ENCODE data around the gene FAM234B. TPM values are rescaled to one million over a fixed set of nuclear protein-coding genes. Genes with fewer than 3 reads are reported as not detected.

FAM234B gene, protein sequence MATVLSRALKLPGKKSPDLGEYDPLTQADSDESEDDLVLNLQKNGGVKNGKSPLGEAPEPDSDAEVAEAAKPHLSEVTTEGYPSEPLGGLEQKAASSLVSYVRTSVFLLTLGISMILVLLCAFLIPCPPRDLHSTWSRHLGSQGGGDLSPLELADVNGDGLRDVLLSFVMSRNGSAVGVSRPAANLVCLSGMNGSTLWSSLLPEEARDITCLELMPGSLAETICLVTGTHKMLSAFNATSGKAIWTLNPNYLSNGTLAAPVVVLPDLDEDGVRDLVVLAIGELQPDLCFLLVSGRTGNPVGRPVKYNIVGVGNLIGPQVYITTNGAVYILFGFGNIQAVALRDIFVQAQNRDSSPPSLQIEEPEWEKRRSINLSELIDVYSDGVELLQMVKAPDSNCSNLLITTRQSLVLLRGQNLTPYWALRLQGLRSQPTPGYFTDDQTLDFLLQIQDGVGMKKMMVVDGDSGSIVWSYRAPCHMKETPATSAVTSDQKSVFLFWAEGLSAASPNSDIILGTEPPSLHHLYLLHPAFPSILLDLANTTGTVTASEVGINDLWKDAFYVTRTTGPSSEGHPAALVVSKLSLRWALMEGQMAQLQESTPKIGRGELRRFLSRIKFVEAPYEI
- total RNA-seq (2022) (2.7 and 3.6 TPM in 2 replicates), Bru-seq, nascent RNA (percentile 37 among the genes with signal in this experiment), BruChase-seq, experiment 1, labeled RNA remaining after a 6-hour chase (percentile 41 among the genes with signal in this experiment), BruChase-seq, experiment 2, labeled RNA remaining after a 2-hour chase (percentile 34 among the genes with signal in this experiment)
- long read RNA-seq, partial matches to known transcripts: 0 of 2 reads
- long read RNA-seq, other reads (novel, unspliced or antisense): 2 of 2 reads

DNA sequence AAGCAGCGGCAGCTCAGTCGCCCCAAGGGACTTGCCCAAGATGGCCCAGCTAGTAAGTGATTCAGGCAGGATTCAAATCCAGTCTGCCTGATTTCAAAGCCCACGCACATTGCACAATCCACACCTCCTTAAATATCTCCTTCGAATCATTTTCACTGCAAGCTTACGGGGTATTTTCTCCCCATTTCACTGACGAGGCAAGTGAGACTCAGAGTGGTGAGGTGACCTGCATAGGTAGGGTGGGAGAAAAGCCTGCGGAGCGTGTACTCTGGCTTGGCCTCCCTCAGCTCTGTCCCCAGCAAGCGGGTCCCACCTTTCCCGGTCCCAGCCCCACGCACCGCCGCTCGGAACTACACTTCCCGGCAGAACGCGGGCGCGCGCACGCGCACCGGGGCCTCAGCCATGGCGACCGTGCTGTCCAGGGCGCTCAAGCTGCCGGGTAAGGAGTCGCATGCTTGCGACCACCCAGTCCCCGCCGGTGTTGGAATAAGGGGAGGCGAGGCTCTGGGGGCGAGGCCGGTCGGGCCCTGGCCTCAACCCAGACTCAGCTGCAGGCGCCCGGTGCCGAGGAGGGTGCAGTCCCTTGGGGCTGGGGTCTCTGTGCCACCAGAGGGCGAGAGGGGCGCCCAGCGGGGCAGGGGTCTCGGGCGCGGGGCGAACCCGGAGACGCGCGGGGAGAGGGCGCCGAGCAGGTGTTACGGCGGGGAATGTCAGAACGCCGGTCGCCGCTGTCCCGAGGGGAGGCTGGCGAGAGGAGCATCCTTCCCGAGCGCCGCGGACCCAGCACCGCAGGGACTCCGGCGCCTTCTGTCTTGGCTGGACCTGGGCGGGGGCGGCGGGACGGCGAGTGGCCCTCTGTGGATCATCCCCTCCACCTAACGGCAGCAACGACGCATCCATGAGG lies at the start of gene FAM234B:
FAM234B (plus strand) TSS at position 380 of the 904 bp plus-strand sequence; CDS start at position 403, 23 bp downstream.
- H3K36me3 Mint-ChIP-seq (ENCODE audit: insufficient read depth, unreplicated experiment): peaks cover 11% of the 10 kb centered on the region
- peak within 1 kb of the TSS; percentile 80 for H3K4me3 Mint-ChIP-seq (ENCODE audit: low read depth, unreplicated experiment)
- CTCF ChIA-PET: interaction anchor here (0.6 to 1.5 kb wide), 2 partner anchors 39 to 767 kb away, joined by 5 to 7 read pairs; no protein-coding TSS in a partner anchor
- H3K4me1 Mint-ChIP-seq (ENCODE audit: low read depth, unreplicated experiment): no peaks in the 10 kb centered on the region
- intact Hi-C loops (cut with micrococcal nuclease; ENCODE audit: unreplicated experiment): no loop called here
- TF ChIP-seq, protein P1, sequence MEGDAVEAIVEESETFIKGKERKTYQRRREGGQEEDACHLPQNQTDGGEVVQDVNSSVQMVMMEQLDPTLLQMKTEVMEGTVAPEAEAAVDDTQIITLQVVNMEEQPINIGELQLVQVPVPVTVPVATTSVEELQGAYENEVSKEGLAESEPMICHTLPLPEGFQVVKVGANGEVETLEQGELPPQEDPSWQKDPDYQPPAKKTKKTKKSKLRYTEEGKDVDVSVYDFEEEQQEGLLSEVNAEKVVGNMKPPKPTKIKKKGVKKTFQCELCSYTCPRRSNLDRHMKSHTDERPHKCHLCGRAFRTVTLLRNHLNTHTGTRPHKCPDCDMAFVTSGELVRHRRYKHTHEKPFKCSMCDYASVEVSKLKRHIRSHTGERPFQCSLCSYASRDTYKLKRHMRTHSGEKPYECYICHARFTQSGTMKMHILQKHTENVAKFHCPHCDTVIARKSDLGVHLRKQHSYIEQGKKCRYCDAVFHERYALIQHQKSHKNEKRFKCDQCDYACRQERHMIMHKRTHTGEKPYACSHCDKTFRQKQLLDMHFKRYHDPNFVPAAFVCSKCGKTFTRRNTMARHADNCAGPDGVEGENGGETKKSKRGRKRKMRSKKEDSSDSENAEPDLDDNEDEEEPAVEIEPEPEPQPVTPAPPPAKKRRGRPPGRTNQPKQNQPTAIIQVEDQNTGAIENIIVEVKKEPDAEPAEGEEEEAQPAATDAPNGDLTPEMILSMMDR (IDR thresholded peaks at IDR 0.05; ENCODE audit: unreplicated experiment): no peak
- no peak within 1 kb of the TSS for H3K27ac Mint-ChIP-seq (ENCODE audit: unreplicated experiment)
- H3K9me3 Mint-ChIP-seq (ENCODE audit: low read depth, unreplicated experiment): no peaks in the 10 kb centered on the region
- peak; percentile 81 for DNase-seq
- peaks cover 48% of the 10 kb centered on the region for H3K27me3 Mint-ChIP-seq (ENCODE audit: unreplicated experiment)
- BruUV-seq (replicated peaks): no TSS peak

DNA sequence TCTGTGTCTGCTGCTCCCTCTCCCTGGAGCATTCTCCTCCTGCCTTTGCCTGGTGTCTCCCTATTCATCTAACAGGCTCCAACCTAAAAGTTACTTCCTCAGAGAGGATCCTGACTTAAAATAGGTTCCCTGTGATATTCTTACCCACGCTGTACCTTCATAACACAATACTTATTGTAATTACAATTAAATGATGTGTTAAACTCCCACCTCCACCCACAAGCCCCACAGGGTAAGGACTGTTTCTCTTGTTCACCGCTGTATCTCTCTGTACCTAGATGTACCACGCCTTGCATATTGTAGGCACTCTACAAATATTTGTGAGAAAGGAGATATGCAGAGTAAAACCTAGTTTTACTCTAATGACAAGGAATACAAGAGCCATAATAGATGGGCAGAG lies 49.1 kb upstream of the FAM234B start:
- intact Hi-C loops (cut with micrococcal nuclease; ENCODE audit: unreplicated experiment): no loop called here
- Mint-ChIP-seq H3K27ac (ENCODE audit: unreplicated experiment) (no peak overlapping the region), H3K36me3 (ENCODE audit: insufficient read depth, unreplicated experiment) (peaks cover 9% of the 10 kb centered on the region), H3K27me3 (ENCODE audit: unreplicated experiment) (no peaks in the 10 kb centered on the region), H3K4me1 (ENCODE audit: low read depth, unreplicated experiment) (peaks cover 26% of the 10 kb centered on the region), H3K4me3 (ENCODE audit: low read depth, unreplicated experiment) (no peak overlapping the region), H3K9me3 (ENCODE audit: low read depth, unreplicated experiment) (no peaks in the 10 kb centered on the region)
- TF ChIP-seq, protein P1 (IDR thresholded peaks at IDR 0.05; ENCODE audit: unreplicated experiment): no peak
- no peak for DNase-seq
- CTCF ChIA-PET: no interaction called here
- no TSS peak for BruUV-seq (replicated peaks)

DNA sequence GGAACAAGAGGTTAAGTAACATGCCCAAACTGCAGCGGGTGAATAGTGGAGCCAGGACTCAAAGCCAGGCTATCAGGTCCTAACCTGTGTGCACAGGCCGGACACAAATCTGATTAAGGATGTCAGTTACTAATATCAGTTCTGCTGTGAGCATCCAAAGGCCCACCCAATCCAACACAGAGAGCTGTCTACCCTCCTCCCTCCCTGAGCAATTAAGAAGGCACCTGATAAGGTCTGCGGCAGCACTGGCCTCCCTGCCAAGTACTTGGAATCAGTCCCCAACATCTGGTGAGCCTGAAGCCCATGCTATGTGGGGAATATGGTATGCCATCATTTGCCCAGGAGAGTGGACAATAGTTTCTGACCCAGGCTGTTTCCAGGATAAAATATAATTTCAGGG lies 48.0 kb upstream of the FAM234B start:
- DNase-seq: no peak
- Mint-ChIP-seq H3K36me3 (ENCODE audit: insufficient read depth, unreplicated experiment) (peaks cover 18% of the 10 kb centered on the region), H3K27me3 (ENCODE audit: unreplicated experiment) (peaks cover 7% of the 10 kb centered on the region), H3K4me1 (ENCODE audit: low read depth, unreplicated experiment) (peaks cover 26% of the 10 kb centered on the region), H3K27ac (ENCODE audit: unreplicated experiment) (no peak overlapping the region), H3K9me3 (ENCODE audit: low read depth, unreplicated experiment) (no peaks in the 10 kb centered on the region), H3K4me3 (ENCODE audit: low read depth, unreplicated experiment) (no peak overlapping the region)
- BruUV-seq (replicated peaks): no TSS peak
- intact Hi-C loops (cut with micrococcal nuclease; ENCODE audit: unreplicated experiment): no loop called here
- TF ChIP-seq, protein P1 (IDR thresholded peaks at IDR 0.05; ENCODE audit: unreplicated experiment): no peak
- CTCF ChIA-PET: no interaction called here

DNA sequence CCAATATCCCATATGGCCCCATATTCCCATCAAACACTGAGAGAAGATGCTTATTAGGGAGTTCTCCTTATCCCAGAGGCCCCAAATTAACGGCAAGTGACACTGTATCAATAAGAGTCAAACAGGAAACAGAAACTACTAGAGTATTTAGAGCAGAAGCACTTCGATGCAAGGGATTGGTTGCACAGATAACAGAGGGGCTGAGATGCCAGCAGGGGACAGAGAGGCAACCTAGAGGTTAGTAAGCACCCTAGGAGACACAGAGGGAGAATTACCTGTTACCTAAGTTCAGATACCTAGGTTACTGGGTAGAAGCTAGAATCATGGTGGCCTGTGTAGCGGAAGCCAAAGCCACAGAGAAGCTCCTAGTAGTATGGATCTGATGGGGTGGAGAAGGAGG lies 47.0 kb upstream of the FAM234B start:
- TF ChIP-seq, protein P1 (IDR thresholded peaks at IDR 0.05; ENCODE audit: unreplicated experiment): no peak
- H3K4me3 Mint-ChIP-seq (ENCODE audit: low read depth, unreplicated experiment): no peak overlapping the region
- H3K36me3 Mint-ChIP-seq (ENCODE audit: insufficient read depth, unreplicated experiment): peaks cover 23% of the 10 kb centered on the region
- H3K9me3 Mint-ChIP-seq (ENCODE audit: low read depth, unreplicated experiment): no peaks in the 10 kb centered on the region
- peaks cover 20% of the 10 kb centered on the region for H3K4me1 Mint-ChIP-seq (ENCODE audit: low read depth, unreplicated experiment)
- CTCF ChIA-PET: no interaction called here
- no TSS peak for BruUV-seq (replicated peaks)
- no peak overlapping the region for H3K27ac Mint-ChIP-seq (ENCODE audit: unreplicated experiment)
- intact Hi-C loops (cut with micrococcal nuclease; ENCODE audit: unreplicated experiment): no loop called here
- no peak for DNase-seq
- peaks cover 17% of the 10 kb centered on the region for H3K27me3 Mint-ChIP-seq (ENCODE audit: unreplicated experiment)
